GM12875 (cell line): ENCODE measurements around the gene IFIT1B.

Experiments
- H3K4me3 ChIP-seq: one replicate; pipeline ENCODE4 v1.5.1; 2011; ENCODE audit warnings: low read depth, low read length, control low read depth
- CTCF ChIP-seq: IDR thresholded peaks from 2 replicates; pipeline ENCODE4 v1.5.1; 2011; ENCODE audit warnings: low read depth, mild to moderate bottlenecking, control low read depth, inconsistent platforms, low read length, moderate library complexity, borderline replicate concordance; ENCODE audit not compliant: insufficient read depth

IFIT1B gene

DNA sequence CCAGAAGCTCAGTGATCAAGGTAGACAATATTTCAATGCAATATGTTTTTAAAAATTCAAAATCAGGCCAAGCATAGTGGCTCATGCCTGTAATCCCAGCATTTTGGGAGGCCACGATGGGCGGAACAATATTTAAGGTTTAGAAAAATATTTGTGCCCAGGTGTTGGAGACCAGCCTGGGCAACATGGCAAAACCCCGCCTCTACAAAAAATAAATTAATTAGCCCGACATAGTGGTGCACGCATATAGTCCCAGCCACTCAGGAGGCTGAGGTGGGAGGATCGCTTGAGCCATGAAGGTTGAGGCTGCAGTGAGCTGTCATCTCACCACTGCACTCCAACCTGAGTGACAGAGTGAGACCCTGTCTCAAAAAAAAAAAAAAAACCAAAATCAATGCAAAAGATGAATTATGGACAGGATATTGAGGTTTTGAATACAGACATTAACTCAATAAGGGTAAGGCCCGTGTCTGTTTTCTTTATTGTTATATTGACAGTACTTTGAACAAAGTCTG lies 35.6 kb downstream of the IFIT1B start:
- H3K4me3 ChIP-seq = no peak overlapping the region
- no peak for TF ChIP-seq CTCF

DNA sequence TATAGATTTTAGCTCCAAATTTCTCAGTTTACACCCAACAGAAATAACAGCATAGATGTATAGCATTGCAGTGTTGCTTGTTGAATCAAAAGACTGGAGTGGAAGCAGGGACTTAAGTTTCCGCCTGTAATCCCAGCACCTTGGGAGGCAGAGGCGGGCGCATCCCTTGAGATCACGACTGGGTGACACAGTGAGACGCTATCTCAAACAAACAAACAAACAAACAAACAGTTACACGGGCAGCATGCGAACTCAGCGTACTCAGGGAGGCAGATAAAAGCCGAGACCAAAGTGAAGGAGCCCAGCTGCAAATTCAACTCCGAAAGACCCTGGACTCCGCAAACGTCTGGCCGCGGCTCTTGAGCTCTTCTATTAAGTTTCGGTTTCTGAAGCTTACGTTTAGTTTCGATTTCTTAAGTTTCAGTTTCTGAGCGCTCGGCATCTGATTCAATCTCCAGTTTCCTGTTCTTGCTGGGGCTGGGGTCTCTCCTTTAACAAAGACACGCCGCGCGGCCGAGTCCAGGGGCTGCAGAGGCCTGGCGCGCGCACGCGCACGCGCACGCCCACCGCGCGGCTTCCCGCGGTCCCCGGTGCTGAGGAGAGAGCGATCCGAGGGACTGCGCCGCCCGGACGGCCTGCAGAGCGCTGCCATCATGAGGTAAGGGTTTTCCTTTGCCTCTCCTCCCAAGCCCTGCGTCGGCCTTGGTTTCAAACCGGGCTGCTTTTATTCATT lies 36.5 kb downstream of the IFIT1B start, which contains the start of gene IFIT5:
IFIT5 (plus strand) TSS at position 423 of the 733 bp plus-strand sequence; CDS start at position 654, 231 bp downstream.
- H3K4me3 ChIP-seq = peak within 1 kb of the TSS; percentile 92
- TF ChIP-seq CTCF = no peak

DNA sequence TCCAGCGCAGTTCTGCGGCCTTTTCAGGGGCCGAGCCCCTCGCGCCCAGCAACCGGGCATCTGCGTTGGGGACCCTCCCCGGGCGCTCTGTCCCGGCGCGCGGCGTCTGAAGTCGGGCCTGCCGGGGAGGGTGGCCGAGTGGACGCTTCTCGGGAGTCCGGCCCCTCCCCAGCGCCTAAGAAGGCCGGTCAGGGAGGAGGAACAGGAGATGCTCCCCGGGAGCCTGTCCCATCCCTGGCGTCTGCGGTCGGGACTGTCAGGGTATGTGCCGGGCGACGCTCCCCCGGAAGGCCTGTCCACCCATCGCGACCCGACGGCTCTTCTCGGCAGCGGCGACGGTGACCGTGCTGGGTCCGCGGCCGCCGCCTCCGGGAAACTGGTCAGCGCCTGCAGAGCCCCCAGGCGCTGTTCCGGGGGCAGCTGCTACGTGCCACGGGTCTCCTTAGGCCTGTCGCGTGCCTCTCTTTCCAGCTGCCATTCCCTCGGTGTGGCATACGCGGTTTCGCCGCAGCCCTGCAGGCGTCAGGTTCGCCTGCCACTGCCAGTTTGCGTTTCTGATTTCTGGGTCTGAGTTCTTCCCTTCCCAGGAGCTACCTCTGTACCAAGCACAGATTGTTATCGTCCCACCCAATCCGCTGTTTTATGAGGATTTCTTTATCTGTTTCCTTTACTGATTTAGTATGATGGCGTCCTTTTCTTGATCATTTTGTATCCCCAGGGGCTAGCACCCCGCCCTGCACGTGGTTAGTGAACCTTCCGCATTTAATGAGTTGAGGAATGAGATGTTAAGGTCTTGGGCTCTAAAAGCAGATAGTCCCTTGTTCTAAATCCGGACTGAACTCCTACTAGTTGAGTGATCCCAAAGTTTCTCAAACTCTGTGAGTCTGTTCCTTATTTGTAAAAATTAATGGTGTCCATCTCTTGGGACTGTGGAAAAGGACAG lies 37.3 kb downstream of the IFIT1B start:
- TF ChIP-seq CTCF = no peak
- H3K4me3 ChIP-seq = peak overlapping the region; percentile 92

DNA sequence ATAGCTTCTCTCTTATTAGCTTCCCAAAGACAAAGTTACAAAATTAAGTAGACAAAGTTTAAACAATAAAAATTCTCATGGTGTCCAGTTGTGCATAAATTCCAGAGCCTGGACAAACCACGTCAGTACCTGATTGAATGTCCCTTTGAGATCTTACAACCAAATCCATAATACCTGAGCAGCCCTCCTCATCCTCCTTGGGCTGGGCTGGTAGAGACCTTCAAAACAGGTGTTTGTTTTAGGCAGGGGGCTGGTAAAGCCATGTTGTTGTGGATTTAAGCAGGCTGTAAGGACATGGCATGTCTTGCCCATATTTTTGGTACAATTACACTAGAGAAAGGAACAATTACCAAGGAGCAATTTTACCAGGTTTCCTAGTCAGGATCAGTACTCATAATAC lies 38.6 kb downstream of the IFIT1B start:
- no peak overlapping the region for H3K4me3 ChIP-seq
- no peak for TF ChIP-seq CTCF

GRCh38 chr10:89419548-89419947 lies 41.7 kb downstream of the IFIT1B start:
- TF ChIP-seq CTCF = peak; percentile 22; the same call in 1 of the 2 replicates
- no peak overlapping the region for H3K4me3 ChIP-seq

DNA sequence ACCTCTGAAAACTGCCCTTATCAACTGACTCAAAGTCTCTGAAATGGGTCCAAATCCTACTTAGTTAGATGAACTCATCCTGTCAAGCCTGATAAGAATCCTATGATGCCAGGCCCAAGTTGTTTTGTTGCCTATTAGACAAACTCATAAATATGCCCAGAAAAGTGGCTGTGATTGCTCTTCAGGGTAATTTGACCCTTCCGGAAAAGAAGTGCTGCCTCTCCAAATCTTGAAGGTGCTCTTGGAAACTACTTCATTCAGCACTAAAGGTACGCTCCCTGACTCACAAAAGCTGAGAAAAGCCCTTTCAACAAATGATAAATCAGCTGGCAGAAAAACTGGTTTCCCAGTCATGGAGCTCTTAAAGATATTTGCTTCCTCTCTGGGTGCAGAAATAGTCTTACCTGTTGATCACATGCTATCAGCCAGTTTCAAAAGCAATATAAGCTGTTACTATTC lies 43.2 kb downstream of the IFIT1B start:
- no peak overlapping the region for H3K4me3 ChIP-seq
- TF ChIP-seq CTCF = no peak
